HCEC 1CT (cell line): Measurements from ENCODE around the gene GPHN.
A peak's percentile ranks its signal among the peaks of the same experiment; 100 is the strongest.
"Not testable (repeated sequence)": the region's sequence is repeated elsewhere in the genome, so short reads cannot be mapped to it uniquely, and the experiment has no call there.

Experiments used
- DNase-seq: peaks from one replicate; pipeline ENCODE4 v3.0.0-alpha.2; 2017

GPHN gene

GRCh38 chr14:66974397-66975025, 466.6 kb downstream of the GPHN start:
- DNase-seq = peak; percentile 62

- DNase-seq = no peak
Observed at GRCh38 chr14:66975251-66975650, 467.3 kb downstream of the GPHN start.

- no peak for DNase-seq
Observed at GRCh38 chr14:66979101-66979974, 471.4 kb downstream of the GPHN start.

DNA sequence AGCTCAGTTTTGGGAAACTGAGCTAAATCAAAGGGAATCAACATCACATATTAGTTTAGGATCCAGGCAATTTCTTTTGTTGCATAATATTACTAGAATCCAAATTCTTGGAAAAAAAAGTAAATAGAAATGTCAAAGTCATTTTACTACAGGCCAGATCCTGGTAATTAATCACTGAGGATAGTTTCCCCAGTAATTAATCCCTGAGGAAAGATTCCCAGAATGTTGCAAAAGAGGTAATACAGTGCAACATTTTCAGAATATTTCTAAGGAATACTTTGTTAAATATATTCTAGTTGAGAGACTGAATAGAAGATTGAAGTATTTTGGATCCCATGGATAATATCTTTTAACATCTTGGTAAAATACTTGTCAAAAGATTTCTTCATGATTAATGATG, 474.3 kb downstream of the GPHN start:
- DNase-seq = no peak

- DNase-seq = no peak
Observed at GRCh38 chr14:66992776-66993175, 484.8 kb downstream of the GPHN start.

- no peak for DNase-seq
Observed at GRCh38 chr14:66993512-66993911, 485.6 kb downstream of the GPHN start.

DNA sequence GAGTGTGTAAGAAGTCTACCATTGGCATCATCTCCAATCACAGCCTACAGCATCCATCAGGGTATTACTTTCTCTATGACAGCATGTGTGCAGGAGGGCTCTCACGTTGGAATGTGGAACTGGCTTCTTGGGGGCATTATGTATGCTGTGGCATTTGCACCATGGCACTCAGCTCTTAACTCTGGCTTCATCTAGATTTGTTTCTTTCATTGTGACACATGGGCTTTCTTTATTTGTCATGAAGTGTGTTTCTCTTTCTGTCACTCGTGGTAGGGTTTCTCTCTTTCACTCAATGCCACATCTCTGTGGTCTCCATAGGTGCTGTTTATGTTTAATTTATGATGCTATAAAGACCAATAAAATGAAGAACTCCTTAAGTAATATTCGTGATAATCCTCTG, 490.1 kb downstream of the GPHN start:
- no peak for DNase-seq

- no peak for DNase-seq
Observed at GRCh38 chr14:66999978-67000377, 492.0 kb downstream of the GPHN start.

- no peak for DNase-seq
Observed at GRCh38 chr14:67002994-67003753, 495.2 kb downstream of the GPHN start.

GRCh38 chr14:67004521-67004920, 496.6 kb downstream of the GPHN start:
- DNase-seq = no peak

- DNase-seq = no peak
Observed at GRCh38 chr14:67010602-67011001, 502.7 kb downstream of the GPHN start.

- DNase-seq = no peak
Observed at GRCh38 chr14:67016856-67017255, 508.9 kb downstream of the GPHN start.

GRCh38 chr14:67018720-67019119, 510.8 kb downstream of the GPHN start:
- no peak for DNase-seq

DNA sequence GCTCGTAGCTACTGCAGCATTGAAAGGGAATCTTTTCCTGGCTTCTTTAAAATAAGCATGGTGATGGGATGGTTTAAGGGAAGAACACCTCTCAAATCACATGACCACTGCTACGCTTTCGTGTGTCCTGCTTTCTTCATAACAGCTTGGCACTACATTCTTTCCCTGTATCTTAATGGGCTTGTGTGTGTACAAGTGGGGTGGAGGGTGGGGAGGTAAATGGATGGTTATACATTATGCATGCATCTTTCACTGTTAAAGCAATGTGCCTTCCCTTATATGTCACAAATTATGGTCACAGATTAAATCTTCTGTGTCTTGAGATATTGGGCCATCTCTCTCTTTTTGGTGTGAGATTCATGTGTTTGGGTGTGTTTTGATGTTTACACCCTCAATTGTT, 511.8 kb downstream of the GPHN start:
- no peak for DNase-seq

DNA sequence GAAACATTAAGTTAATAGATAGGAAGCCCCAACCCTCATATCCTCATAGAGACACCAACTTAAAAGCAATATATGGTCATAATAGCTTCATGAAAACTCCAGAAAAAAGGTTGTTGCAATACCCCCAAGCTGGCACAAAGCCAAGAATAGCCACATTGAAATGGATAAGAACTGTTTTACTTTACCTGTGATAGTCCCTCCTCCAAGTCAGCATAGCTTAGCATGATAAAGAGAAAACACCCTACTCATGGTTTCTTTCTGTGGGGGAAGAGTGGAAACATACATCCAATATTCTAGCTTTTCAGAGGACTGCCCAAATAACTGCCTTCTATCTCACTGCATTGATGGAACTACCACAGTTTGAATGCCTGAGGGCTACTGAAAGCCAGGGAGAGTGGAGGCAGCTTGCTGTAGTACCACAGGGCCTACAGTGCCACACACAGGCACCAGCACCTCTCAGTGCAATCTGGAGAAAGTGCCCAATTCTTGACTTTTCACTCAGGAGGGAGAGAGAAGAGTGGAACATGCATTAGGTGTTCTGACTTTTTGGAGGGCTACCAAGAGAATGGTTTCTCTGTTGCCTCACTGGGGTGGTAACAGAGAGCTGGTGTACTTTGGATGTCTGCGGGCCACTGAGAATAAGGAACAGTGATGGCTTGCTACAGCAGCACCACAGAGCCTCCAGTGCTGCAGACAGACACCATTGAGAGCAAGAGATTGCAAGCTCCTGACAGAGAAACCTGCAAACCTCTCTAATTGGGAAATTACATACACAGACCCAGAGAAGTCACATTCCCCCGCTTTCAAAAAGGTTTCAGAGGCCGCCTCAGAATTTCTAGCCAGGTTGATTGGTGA, 524.2 kb downstream of the GPHN start:
- no peak for DNase-seq

GRCh38 chr14:67045440-67045839, 537.5 kb downstream of the GPHN start:
- DNase-seq = no peak

GRCh38 chr14:67050896-67051295, 542.9 kb downstream of the GPHN start:
- DNase-seq = no peak

GRCh38 chr14:67056684-67057083, 548.7 kb downstream of the GPHN start:
- no peak for DNase-seq

DNA sequence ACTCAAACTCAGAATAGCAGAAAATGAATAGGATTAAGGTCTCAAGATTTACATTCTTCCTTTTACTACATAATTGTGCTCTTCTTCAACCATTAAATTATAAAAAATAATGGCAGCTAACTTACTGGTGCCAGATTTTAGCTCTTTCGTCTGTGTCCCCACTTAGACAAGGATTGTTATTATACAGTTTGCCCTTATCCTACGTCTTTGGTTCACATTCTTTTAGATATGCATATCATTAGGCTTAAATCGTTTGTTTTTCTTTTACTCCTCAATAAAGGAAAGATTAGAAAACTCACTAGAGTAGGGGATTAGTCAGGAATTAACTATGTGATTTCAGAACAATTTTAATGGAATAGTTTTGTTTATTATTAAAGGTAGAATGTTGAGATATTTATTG, 551.6 kb downstream of the GPHN start:
- DNase-seq = no peak

DNA sequence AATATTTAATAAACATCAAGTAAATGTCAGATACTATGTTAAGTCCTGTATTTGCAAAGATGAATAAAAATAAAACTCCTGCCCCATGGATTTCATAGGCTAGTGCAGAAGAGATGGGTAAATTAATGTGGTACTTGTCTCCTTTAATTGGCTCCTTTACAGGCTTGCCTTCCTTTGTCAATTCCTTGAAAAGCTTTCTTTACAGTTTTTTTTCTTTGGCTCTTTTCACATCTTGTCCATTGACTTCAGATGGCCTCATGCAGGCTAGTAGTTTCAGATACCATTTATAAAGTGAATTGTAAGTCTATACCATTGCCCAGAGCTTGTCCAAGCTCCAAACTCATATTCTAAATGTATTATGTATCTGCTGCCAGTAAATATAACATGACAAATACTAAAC, 552.6 kb downstream of the GPHN start:
- no peak for DNase-seq

- DNase-seq = not testable (repeated sequence)
Observed at GRCh38 chr14:67067070-67067814, 559.3 kb downstream of the GPHN start.

DNA sequence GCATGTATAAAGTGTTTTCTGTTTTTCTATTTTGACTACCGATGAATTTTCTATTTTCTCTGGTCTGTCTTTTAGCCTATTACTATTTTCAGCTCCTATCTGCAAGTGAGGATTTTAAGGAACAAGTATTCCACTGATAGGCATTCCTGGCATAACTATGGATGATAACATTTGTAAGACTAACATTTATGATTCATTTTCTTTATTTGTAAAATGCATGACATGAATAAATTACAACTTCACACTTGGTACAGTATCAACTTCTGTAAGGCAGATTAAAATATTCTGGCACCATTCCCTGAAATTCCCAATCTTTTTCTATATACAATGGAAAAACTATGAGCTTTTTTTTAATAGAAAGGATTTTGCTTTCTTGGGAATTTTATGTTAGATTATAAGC, 560.3 kb downstream of the GPHN start:
- DNase-seq = no peak
